ENCODE measurements around the gene SPEG. TPM values are rescaled to one million over a fixed set of nuclear protein-coding genes. Genes with fewer than 3 reads are reported as not detected.
A peak's percentile ranks its signal among the peaks of the same experiment; 100 is the strongest.

The SPEG gene
- total and polyA plus RNA-seq, 4 donors = 81.6 to 1,108 (median 357) TPM

- ATAC-seq (ENCODE audit: low FRiP score) (peak; percentile 90), DNase-seq (peak; percentile 96 to 99)
- H3K27me3 ChIP-seq (ENCODE audit: control insufficient read depth in 1 of 2, insufficient read depth in 2 of 2, low read length in 1 of 2) = no peaks in the 10 kb centered on the region
- no peaks in the 10 kb centered on the region for H3K36me3 ChIP-seq (ENCODE audit: control insufficient read depth in 1 of 2, insufficient read depth in 2 of 2, low read length in 1 of 2)
- peak overlapping the region; percentile 37 to 94 for H3K27ac ChIP-seq (ENCODE audit: low read depth in 1 of 2, low read length in 2 of 2)
- no peaks in the 10 kb centered on the region for H3K9me3 ChIP-seq (ENCODE audit: control insufficient read depth, low read length)
- intact Hi-C loops (cut with DNase I) = loop anchor here (2.0 to 5.0 kb wide), 3 partner anchors 35 to 50 kb away; partner anchors contain the start of gene CHPF (in 1 of the 2)
- no peaks in the 10 kb centered on the region for H3K4me1 ChIP-seq (ENCODE audit: control insufficient read depth in 1 of 2, insufficient read depth in 2 of 2, low read length in 2 of 2)
- 7 to 11% methylated on average over 59 of the region's 59 CpGs for WGBS, 2 donors
- peak overlapping the region; percentile 11 to 56 for H3K4me3 ChIP-seq (ENCODE audit: low read length in 2 of 2)
These were observed 63.0 kb downstream of the SPEG start for GRCh38 chr2:219497495-219498279.

- Histone ChIP-seq H3K4me3 (ENCODE audit: low read length in 2 of 2) (peak within 1 kb of the TSS; percentile 69 to 74), H3K4me1 (ENCODE audit: control insufficient read depth in 1 of 2, insufficient read depth in 2 of 2, low read length in 2 of 2) (no peaks in the 10 kb centered on the region), H3K27me3 (ENCODE audit: control insufficient read depth in 1 of 2, insufficient read depth in 2 of 2, low read length in 1 of 2) (no peaks in the 10 kb centered on the region), H3K27ac (ENCODE audit: low read depth in 1 of 2, low read length in 2 of 2) (peak within 1 kb of the TSS; percentile 37 to 94), H3K9me3 (ENCODE audit: control insufficient read depth, low read length) (no peaks in the 10 kb centered on the region), H3K36me3 (ENCODE audit: control insufficient read depth in 1 of 2, insufficient read depth in 2 of 2, low read length in 1 of 2) (no peaks in the 10 kb centered on the region)
- intact Hi-C loops (cut with DNase I) = loop anchor here (2.0 to 5.0 kb wide), 3 partner anchors 36 to 51 kb away; partner anchors contain the start of gene CHPF (in 1 of the 2)
- WGBS, 2 donors = 0% methylated on average over 49 of the region's 49 CpGs
- DNase-seq (peak; percentile 98), ATAC-seq (ENCODE audit: low FRiP score) (peak; percentile 92)
These were observed 63.8 kb downstream of the SPEG start, which contains the start of gene GMPPA for GRCh38 chr2:219498280-219499057. Gene GMPPA, plus strand, starts transcription at chr2:219498891. Its CDS starts 1,085 bp downstream, at chr2:219499976.

GRCh38 chr2:219499058-219499307, 64.3 kb downstream of the SPEG start:
- ATAC-seq (ENCODE audit: low FRiP score) (no peak), DNase-seq (no peak)
- no peaks in the 10 kb centered on the region for H3K4me1 ChIP-seq (ENCODE audit: control insufficient read depth in 1 of 2, insufficient read depth in 2 of 2, low read length in 2 of 2)
- H3K27me3 ChIP-seq (ENCODE audit: control insufficient read depth in 1 of 2, insufficient read depth in 2 of 2, low read length in 1 of 2) = no peaks in the 10 kb centered on the region
- no peaks in the 10 kb centered on the region for H3K36me3 ChIP-seq (ENCODE audit: control insufficient read depth in 1 of 2, insufficient read depth in 2 of 2, low read length in 1 of 2)
- peak overlapping the region in 1 of 2 donors; percentile 3 for H3K27ac ChIP-seq (ENCODE audit: low read depth in 1 of 2, low read length in 2 of 2)
- WGBS, 2 donors = 0% methylated on average over 3 of the region's 3 CpGs
- no peaks in the 10 kb centered on the region for H3K9me3 ChIP-seq (ENCODE audit: control insufficient read depth, low read length)
- H3K4me3 ChIP-seq (ENCODE audit: low read length in 2 of 2) = peak overlapping the region; percentile 69 to 74
- intact Hi-C loops (cut with DNase I) = loop anchor here (2.0 to 5.0 kb wide), 3 partner anchors 37 to 52 kb away; partner anchors contain the start of gene CHPF (in 1 of the 2)

- DNase-seq = no peak
- Histone ChIP-seq H3K27ac (ENCODE audit: low read depth in 1 of 2, low read length in 2 of 2) (no peak overlapping the region), H3K27me3 (ENCODE audit: control insufficient read depth in 1 of 2, insufficient read depth in 2 of 2, low read length in 1 of 2) (no peaks in the 10 kb centered on the region), H3K4me3 (ENCODE audit: low read length in 2 of 2) (peak overlapping the region; percentile 69 to 74), H3K4me1 (ENCODE audit: control insufficient read depth in 1 of 2, insufficient read depth in 2 of 2, low read length in 2 of 2) (no peaks in the 10 kb centered on the region), H3K9me3 (ENCODE audit: control insufficient read depth, low read length) (no peaks in the 10 kb centered on the region), H3K36me3 (ENCODE audit: control insufficient read depth in 1 of 2, insufficient read depth in 2 of 2, low read length in 1 of 2) (no peaks in the 10 kb centered on the region)
- WGBS, 2 donors = 20 to 29% methylated on average over 1 of the region's 1 CpG
- intact Hi-C loops (cut with DNase I) = loop anchor here (2.0 to 5.0 kb wide), 3 partner anchors 37 to 52 kb away; partner anchors contain the start of gene CHPF (in 1 of the 2)
- ATAC-seq (ENCODE audit: low FRiP score) = no peak
These were observed 64.9 kb downstream of the SPEG start for GRCh38 chr2:219499555-219499954.

DNA sequence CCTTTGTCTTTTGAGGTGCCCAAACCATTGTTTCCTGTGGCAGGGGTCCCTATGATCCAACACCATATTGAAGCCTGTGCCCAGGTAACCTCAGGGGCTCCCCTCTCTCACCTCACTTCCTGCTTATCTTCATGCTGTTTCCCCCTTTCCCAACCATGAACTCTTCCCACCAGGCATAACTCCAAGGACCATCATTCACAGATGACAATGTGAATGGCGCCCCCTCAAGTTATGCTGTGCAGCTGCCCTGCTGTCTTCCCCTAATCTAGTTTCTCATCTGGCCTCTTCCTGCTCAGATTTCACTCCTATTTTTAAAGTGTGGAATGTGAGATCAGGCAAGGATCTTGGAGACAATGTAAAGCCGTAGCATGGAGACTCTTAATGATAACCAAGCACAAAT, 65.5 kb downstream of the SPEG start:
- Histone ChIP-seq H3K27ac (ENCODE audit: low read depth in 1 of 2, low read length in 2 of 2) (no peak overlapping the region), H3K4me3 (ENCODE audit: low read length in 2 of 2) (no peak overlapping the region), H3K4me1 (ENCODE audit: control insufficient read depth in 1 of 2, insufficient read depth in 2 of 2, low read length in 2 of 2) (no peaks in the 10 kb centered on the region), H3K36me3 (ENCODE audit: control insufficient read depth in 1 of 2, insufficient read depth in 2 of 2, low read length in 1 of 2) (no peaks in the 10 kb centered on the region), H3K27me3 (ENCODE audit: control insufficient read depth in 1 of 2, insufficient read depth in 2 of 2, low read length in 1 of 2) (no peaks in the 10 kb centered on the region), H3K9me3 (ENCODE audit: control insufficient read depth, low read length) (no peaks in the 10 kb centered on the region)
- intact Hi-C loops (cut with DNase I) = no loop called here
- ATAC-seq (ENCODE audit: low FRiP score) (no peak), DNase-seq (no peak)
- WGBS, 2 donors = 67 to 75% methylated on average over 2 of the region's 2 CpGs

DNA sequence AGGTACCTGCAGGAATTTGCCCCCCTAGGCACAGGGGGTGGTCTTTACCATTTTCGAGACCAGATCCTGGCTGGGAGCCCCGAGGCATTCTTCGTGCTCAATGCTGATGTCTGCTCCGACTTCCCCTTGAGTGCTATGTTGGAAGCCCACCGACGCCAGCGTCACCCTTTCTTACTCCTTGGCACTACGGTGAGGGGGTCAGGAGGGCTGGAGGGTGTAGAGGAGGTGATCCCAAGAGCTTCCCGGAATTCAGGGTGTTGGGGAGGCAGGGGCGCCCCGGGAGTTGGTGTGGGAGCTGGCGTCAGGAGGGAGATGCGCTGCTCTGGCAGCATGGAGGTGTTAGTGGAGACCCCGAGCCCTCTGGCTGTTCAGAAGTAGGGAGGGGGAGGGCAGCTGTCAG, 67.2 kb downstream of the SPEG start:
- intact Hi-C loops (cut with DNase I) = no loop called here

GRCh38 chr2:219502618-219503017, 68.0 kb downstream of the SPEG start:
- intact Hi-C loops (cut with DNase I) = no loop called here
- Histone ChIP-seq H3K4me3 (ENCODE audit: low read length in 2 of 2) (no peak overlapping the region), H3K36me3 (ENCODE audit: control insufficient read depth in 1 of 2, insufficient read depth in 2 of 2, low read length in 1 of 2) (peaks cover 0 to 4% of the 10 kb centered on the region in 2 donors), H3K9me3 (ENCODE audit: control insufficient read depth, low read length) (no peaks in the 10 kb centered on the region), H3K4me1 (ENCODE audit: control insufficient read depth in 1 of 2, insufficient read depth in 2 of 2, low read length in 2 of 2) (no peaks in the 10 kb centered on the region), H3K27me3 (ENCODE audit: control insufficient read depth in 1 of 2, insufficient read depth in 2 of 2, low read length in 1 of 2) (no peaks in the 10 kb centered on the region), H3K27ac (ENCODE audit: low read depth in 1 of 2, low read length in 2 of 2) (no peak overlapping the region)
- ATAC-seq (ENCODE audit: low FRiP score) (no peak), DNase-seq (no peak)

More for the DNA sequence above, 67.2 kb downstream of the SPEG start:
- Histone ChIP-seq H3K36me3 (ENCODE audit: control insufficient read depth in 1 of 2, insufficient read depth in 2 of 2, low read length in 1 of 2) (peaks cover 0 to 4% of the 10 kb centered on the region in 2 donors), H3K27ac (ENCODE audit: low read depth in 1 of 2, low read length in 2 of 2) (no peak overlapping the region), H3K9me3 (ENCODE audit: control insufficient read depth, low read length) (no peaks in the 10 kb centered on the region), H3K4me3 (ENCODE audit: low read length in 2 of 2) (no peak overlapping the region), H3K27me3 (ENCODE audit: control insufficient read depth in 1 of 2, insufficient read depth in 2 of 2, low read length in 1 of 2) (no peaks in the 10 kb centered on the region), H3K4me1 (ENCODE audit: control insufficient read depth in 1 of 2, insufficient read depth in 2 of 2, low read length in 2 of 2) (no peaks in the 10 kb centered on the region)
- WGBS, 2 donors = 91 to 93% methylated on average over 14 of the region's 14 CpGs
- DNase-seq = no peak
- ATAC-seq (ENCODE audit: low FRiP score) = no peak

DNA sequence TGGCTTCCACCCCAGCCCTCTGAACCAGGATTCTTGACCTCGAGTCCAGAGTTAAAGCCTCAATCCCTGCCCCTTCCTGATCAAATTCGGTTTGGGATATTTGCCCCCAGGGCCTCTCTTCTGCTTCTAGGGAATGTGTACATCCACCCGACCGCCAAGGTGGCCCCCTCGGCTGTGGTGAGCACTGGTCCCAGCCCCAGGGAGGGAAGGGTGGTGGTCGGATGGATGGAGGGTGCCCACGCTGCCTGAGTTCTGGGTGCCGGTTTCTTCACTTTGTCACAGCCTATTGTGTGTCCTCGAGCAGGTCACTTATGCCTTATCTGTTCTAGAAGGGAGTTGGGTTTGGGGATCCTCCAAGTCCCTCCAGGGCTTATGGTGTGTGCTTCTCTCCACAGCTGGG, 70.9 kb downstream of the SPEG start:
- WGBS, 2 donors = 88% methylated on average over 9 of the region's 9 CpGs
- Histone ChIP-seq H3K4me3 (ENCODE audit: low read length in 2 of 2) (no peak overlapping the region), H3K4me1 (ENCODE audit: control insufficient read depth in 1 of 2, insufficient read depth in 2 of 2, low read length in 2 of 2) (no peaks in the 10 kb centered on the region), H3K27me3 (ENCODE audit: control insufficient read depth in 1 of 2, insufficient read depth in 2 of 2, low read length in 1 of 2) (no peaks in the 10 kb centered on the region), H3K9me3 (ENCODE audit: control insufficient read depth, low read length) (no peaks in the 10 kb centered on the region), H3K36me3 (ENCODE audit: control insufficient read depth in 1 of 2, insufficient read depth in 2 of 2, low read length in 1 of 2) (peaks cover 0 to 4% of the 10 kb centered on the region in 2 donors), H3K27ac (ENCODE audit: low read depth in 1 of 2, low read length in 2 of 2) (no peak overlapping the region)
- intact Hi-C loops (cut with DNase I) = no loop called here
- ATAC-seq (ENCODE audit: low FRiP score) (no peak), DNase-seq (no peak)
